ENCODE results near the gene RAB39B. TPM values are rescaled to one million over a fixed set of nuclear protein-coding genes. Genes with fewer than 3 reads are reported as not detected.

RAB39B gene
- total RNA-seq, 1 donor from 2014 or later, result 6.6 TPM

GRCh38 chrX:155221351-155221750 lies 42.9 kb downstream of the RAB39B start:
- TF ChIP-seq CTCF (IDR thresholded peaks at IDR 0.05; ENCODE audit: insufficient read depth, low read length, poor library complexity, severe bottlenecking), result no peak
- H3K27me3 ChIP-seq (ENCODE audit: control insufficient read depth, insufficient read depth, low read length), result no peaks in the 10 kb centered on the region
- DNase-seq (ENCODE audit: low read depth), result no peak
- H3K4me3 ChIP-seq (ENCODE audit: low read depth, low read length), result no peak overlapping the region
- H3K36me3 ChIP-seq (ENCODE audit: control insufficient read depth, insufficient read depth, low read length), result no peaks in the 10 kb centered on the region

GRCh38 chrX:155218777-155219176 lies 45.5 kb downstream of the RAB39B start:
- no peak for DNase-seq (ENCODE audit: low read depth)
- no peaks in the 10 kb centered on the region for H3K36me3 ChIP-seq (ENCODE audit: control insufficient read depth, insufficient read depth, low read length)
- no peak overlapping the region for H3K4me3 ChIP-seq (ENCODE audit: low read depth, low read length)
- TF ChIP-seq CTCF (IDR thresholded peaks at IDR 0.05; ENCODE audit: insufficient read depth, low read length, poor library complexity, severe bottlenecking), result no peak
- no peaks in the 10 kb centered on the region for H3K27me3 ChIP-seq (ENCODE audit: control insufficient read depth, insufficient read depth, low read length)

- H3K36me3 ChIP-seq (ENCODE audit: control insufficient read depth, insufficient read depth, low read length), result no peaks in the 10 kb centered on the region
- peak overlapping the region; percentile 89 for H3K4me3 ChIP-seq (ENCODE audit: low read depth, low read length)
- no peak for DNase-seq (ENCODE audit: low read depth)
- no peaks in the 10 kb centered on the region for H3K27me3 ChIP-seq (ENCODE audit: control insufficient read depth, insufficient read depth, low read length)
- no peak for TF ChIP-seq CTCF (IDR thresholded peaks at IDR 0.05; ENCODE audit: insufficient read depth, low read length, poor library complexity, severe bottlenecking)
Observed at GRCh38 chrX:155216940-155217440, 47.3 kb downstream of the RAB39B start.

- TF ChIP-seq CTCF (IDR thresholded peaks at IDR 0.05; ENCODE audit: insufficient read depth, low read length, poor library complexity, severe bottlenecking), result peak; percentile 23
- DNase-seq (ENCODE audit: low read depth), result peak; percentile 84
- no peaks in the 10 kb centered on the region for H3K36me3 ChIP-seq (ENCODE audit: control insufficient read depth, insufficient read depth, low read length)
- peak within 1 kb of the TSS; percentile 89 for H3K4me3 ChIP-seq (ENCODE audit: low read depth, low read length)
- no peaks in the 10 kb centered on the region for H3K27me3 ChIP-seq (ENCODE audit: control insufficient read depth, insufficient read depth, low read length)
Observed at GRCh38 chrX:155216179-155216939, 47.9 kb downstream of the RAB39B start, which contains the start of gene VBP1. Gene VBP1, plus strand, starts transcription at chrX:155216460. Its CDS starts 23 bp downstream, at chrX:155216483.

- Histone ChIP-seq H3K36me3 (ENCODE audit: control insufficient read depth, insufficient read depth, low read length) (no peaks in the 10 kb centered on the region), H3K4me3 (ENCODE audit: low read depth, low read length) (peak overlapping the region; percentile 61), H3K27me3 (ENCODE audit: control insufficient read depth, insufficient read depth, low read length) (no peaks in the 10 kb centered on the region)
- TF ChIP-seq CTCF (IDR thresholded peaks at IDR 0.05; ENCODE audit: insufficient read depth, low read length, poor library complexity, severe bottlenecking), result no peak
- no peak for DNase-seq (ENCODE audit: low read depth)
Observed at GRCh38 chrX:155215443-155216178, 48.7 kb downstream of the RAB39B start.

Measured in kidney epithelial cell (primary cell).